ENCODE results near the gene FLT3. TPM values are rescaled to one million over a fixed set of nuclear protein-coding genes. Genes with fewer than 3 reads are reported as not detected.
"Not testable (repeated sequence)": the region's sequence is repeated elsewhere in the genome, so short reads cannot be mapped to it uniquely, and the experiment has no call there.

The FLT3 gene
- total RNA-seq, 1 donor, result 42.8 TPM

DNA sequence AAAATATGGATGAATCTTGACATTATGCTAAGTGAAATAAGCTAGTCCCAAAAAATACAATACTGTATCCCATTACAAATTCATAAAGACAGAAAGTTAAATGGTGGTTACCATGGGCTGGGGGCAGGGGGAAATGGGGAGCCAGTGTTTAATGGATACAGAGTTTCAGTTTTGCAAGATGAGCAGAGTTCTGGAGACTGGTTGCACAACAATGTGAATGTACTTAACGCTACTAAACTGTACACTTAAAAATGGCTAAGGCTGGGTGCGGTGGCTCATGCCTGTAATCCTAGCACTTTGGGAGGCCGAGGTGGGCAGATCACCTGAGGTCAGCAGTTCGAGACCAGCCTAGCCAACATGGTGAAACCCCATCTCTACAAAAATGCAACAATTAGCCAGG lies 1.5 kb upstream of the FLT3 start:
- DNase-seq (ENCODE audit: low read depth in 2 of 3, low spot score in 2 of 3), result not testable (repeated sequence)

DNA sequence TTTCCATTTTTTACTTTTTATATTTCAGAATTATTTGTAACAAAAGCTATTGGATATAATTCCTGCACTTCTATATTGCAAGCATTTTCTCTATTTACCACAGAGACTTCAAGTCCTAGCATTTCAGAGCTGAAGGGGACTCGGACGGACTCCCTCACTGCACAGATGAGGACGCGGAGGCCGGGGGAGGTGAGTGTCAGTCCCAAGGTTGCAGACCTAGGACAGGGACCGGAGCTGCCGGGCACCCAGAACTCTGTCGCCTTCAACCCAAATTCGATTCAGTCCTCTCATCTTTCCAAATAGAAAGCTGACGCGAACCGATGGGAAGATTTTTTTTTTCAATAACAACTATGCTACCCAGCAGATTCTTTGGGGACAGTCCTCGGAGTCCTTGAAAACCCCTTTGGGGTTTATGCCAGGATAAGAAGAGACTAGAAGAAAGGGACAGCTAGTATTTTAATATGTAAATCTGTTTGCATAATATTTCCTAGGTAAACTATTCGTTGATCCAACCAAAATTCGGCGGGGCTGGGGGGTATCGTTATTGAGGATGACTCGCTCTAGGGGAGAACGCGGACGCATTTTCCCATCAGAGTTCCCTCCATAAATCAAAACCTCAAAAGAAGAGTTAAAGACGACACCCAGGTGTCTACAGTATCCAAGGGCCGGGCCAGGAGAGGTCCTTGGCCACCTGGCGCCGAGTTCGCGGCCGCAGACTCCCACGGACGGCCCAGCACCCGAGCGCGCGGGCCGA lies 803 bp downstream of the FLT3 start:
- peak in 1 of 3 donors; percentile 21 for DNase-seq (ENCODE audit: low read depth in 2 of 3, low spot score in 2 of 3)

DNA sequence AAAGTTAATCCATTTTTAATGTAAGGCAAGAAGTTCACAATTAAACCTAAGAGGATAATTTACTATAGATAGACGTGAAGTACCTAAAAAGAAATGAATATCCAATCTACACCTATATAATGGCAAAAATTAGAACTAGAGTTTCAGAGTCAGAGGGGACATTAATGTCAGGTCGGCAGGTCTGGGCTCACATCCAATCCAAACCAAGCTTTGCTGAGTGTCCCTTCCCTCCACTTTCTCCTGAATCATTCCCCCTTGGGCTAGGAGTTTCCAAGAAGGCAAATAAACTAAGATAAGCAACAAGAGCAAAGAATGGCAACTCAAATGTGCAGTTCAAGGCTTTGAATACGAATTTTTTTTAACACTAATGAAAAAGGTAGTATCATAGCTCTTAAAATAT lies 2.9 kb downstream of the FLT3 start:
- DNase-seq (ENCODE audit: low read depth in 2 of 3, low spot score in 2 of 3), result no peak

GRCh38 chr13:28094306-28094705 lies 6.1 kb downstream of the FLT3 start:
- peak in 2 of 3 donors; percentile 56 to 86 for DNase-seq (ENCODE audit: low read depth in 2 of 3, low spot score in 2 of 3)

- DNase-seq (ENCODE audit: low read depth in 2 of 3, low spot score in 2 of 3), result peak in 2 of 3 donors; percentile 61 to 78
Measured at GRCh38 chr13:28093881-28094280, 6.5 kb downstream of the FLT3 start.

DNA sequence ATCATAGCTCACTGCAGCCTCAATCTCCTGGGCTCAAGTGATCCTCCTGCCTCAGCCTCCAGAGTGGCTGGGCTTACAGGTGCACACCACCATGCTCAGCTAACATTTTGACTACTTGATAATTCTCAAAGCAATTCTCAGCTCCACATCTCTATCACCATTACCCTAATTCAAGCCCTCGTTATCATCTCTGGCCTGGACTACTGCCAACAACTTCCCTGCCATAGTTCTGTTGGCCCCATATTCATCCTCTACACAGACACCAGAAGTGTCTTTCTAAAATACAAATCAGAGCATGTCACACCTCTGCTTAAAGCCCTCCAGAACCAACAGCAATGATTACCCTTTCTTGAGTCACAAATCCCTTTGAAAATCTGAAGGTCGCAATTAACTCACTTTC lies 7.9 kb downstream of the FLT3 start:
- no peak for DNase-seq (ENCODE audit: low read depth in 2 of 3, low spot score in 2 of 3)

DNA sequence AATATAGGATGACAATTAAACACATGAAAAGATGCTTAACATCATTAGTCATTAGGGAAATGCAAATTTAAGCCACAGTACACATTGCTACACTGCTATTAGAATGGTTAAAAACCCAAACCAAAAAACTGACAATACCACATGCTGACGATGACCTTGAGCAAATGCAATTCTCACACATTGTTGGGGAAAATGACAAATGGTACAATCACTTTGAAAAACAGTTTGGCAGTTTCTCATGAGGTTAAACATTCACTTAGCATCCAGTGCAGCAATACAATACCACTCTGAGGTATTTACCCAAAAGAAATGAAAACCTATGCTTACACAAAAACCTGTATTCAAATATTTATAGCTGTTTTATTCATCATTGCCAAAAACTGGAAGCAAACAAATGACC lies 11.3 kb downstream of the FLT3 start:
- no peak for DNase-seq (ENCODE audit: low read depth in 2 of 3, low spot score in 2 of 3)

DNA sequence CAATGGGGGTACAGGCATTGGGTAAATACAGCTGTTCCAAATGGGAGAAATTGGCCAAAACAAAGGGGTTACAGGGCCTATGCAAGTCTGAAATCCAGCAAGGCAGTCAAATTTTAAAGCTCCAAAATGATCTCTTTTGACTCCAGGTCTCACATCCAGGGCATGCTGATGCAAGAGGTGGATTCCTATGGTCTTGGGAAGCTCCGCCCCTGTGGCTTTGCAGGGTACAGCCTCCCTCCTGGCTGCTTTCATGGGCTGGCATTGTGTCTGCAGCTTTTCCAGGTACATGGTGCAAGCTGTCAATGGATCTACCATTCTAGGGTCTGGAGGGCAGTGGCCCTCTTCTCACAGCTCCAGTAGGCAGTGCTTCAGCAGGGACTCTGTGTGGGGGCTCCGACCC lies 22.6 kb downstream of the FLT3 start:
- not testable (repeated sequence) for DNase-seq (ENCODE audit: low read depth in 2 of 3, low spot score in 2 of 3)

DNA sequence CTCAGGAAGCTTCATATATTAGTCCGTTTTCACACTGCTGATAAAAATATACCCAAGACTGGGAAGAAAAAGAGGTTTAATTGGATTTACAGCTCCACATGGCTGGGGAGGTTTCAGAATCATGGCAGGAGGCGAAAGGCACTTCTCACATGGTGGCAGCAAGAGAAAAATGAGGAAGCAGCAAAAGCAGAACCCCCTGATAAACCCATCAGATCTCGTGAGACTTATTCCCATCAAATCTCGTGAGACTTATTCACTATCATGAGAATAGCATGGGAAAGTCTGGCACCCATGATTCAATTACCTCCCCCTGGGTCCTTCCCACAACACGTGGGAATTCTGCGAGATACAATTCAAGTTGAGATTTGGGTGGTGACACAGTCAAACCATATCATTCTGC lies 23.1 kb downstream of the FLT3 start:
- peak in 1 of 3 donors; percentile 50 for DNase-seq (ENCODE audit: low read depth in 2 of 3, low spot score in 2 of 3)

- no peak for DNase-seq (ENCODE audit: low read depth in 2 of 3, low spot score in 2 of 3)
Measured at GRCh38 chr13:28071424-28071823, 29.0 kb downstream of the FLT3 start.

DNA sequence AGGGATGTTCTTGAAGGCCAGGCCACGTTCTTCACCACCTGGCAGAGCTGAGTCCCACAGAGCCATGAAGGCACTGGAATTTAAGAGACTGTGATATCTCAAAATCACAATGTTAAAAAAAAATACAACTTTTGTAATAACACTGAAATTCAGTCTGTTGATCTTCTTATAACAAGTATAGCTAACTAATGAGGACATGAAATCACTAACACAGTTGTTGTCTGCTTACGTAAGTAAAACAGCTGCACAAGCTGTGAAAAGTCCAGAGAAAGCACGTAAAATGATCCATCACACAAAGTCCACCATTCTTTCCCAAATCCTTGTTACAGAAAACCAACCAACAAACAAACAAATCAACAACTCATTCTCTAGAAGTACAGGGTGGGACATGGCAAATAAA lies 32.9 kb downstream of the FLT3 start:
- DNase-seq (ENCODE audit: low read depth in 2 of 3, low spot score in 2 of 3), result no peak

- DNase-seq (ENCODE audit: low read depth in 2 of 3, low spot score in 2 of 3), result peak in 2 of 3 donors; percentile 62 to 76
Measured at GRCh38 chr13:28058866-28059613, 41.3 kb downstream of the FLT3 start.

GRCh38 chr13:28056970-28057712 lies 43.2 kb downstream of the FLT3 start:
- no peak for DNase-seq (ENCODE audit: low read depth in 2 of 3, low spot score in 2 of 3)

DNA sequence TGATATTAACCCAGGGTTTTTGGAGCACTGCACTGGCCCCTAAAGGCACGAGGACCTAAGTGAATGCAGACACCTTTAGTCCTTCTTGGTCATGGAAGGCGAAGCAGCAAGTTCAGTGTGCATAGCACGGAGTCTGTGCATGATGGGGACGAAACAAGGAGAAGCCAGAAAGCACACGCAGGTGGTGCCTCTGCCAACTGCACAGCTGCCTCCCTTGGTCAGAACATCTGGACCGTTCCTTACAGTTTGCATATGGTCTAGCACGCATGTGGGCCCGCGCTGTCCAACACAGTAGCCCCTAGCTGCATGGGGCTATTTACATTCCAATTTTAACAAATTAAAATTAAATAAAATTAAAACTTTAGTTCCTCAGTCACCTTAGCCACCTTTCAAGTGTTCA lies 44.0 kb downstream of the FLT3 start:
- DNase-seq (ENCODE audit: low read depth in 2 of 3, low spot score in 2 of 3), result no peak

- DNase-seq (ENCODE audit: low read depth in 2 of 3, low spot score in 2 of 3), result peak in 2 of 3 donors; percentile 30 to 73
Measured at GRCh38 chr13:28055357-28055756, 45.0 kb downstream of the FLT3 start.

GRCh38 chr13:28052945-28053344 lies 47.4 kb downstream of the FLT3 start:
- DNase-seq (ENCODE audit: low read depth in 2 of 3, low spot score in 2 of 3), result no peak

DNA sequence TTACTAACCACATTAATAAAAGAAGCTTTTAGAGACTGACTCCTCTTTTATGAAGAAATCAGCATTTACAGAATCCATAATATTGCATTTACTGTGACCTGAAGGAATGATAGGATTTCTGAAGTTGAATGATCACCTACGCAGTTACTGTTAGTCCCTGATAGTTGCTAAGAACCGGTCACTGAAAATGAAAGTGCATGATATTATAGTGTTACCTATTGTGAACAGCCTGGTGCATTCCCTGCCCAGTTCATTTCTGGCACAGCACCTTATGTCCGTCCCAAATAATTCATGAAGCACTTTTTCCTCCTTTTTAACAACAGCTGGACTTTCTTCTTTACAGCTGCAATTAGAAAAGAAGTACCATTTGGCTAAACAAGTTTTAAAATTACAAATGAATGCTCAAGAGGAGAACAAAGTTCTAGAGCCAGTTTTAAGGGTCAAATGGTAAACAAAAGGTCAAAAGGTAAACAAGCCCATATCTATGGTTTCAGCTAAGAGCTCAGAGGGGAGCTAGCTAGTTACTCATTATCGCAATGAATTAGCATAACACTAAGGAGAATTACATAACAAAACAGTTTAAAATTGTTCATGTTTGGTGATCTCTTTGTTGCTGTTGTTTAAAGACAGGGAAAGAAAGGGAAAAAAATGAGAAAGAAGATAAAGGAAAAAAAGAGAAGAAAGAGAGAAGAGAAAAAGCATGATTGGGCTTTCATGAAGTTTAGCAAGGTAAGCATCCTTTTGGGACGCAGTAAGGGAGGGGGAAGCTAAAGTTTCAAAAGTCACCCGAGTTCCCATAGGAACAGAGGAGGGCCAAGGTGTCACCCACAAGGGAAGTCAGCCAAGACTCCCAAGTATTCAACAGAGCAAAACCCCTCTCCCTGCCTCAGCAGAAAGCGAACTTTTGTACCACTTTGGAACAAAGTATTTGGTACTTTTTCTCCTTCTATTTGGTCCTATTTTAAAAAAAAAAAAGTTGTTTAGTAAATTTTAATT lies 50.2 kb downstream of the FLT3 start:
- no peak for DNase-seq (ENCODE audit: low read depth in 2 of 3, low spot score in 2 of 3)

GRCh38 chr13:28049215-28049614 lies 51.2 kb downstream of the FLT3 start:
- DNase-seq (ENCODE audit: low read depth in 2 of 3, low spot score in 2 of 3), result no peak

GRCh38 chr13:28048768-28049167 lies 51.6 kb downstream of the FLT3 start:
- DNase-seq (ENCODE audit: low read depth in 2 of 3, low spot score in 2 of 3), result no peak

GRCh38 chr13:28047757-28048388 lies 52.5 kb downstream of the FLT3 start:
- DNase-seq (ENCODE audit: low read depth in 2 of 3, low spot score in 2 of 3), result peak in 2 of 3 donors; percentile 65 to 79
